MM.1S (cell line): ENCODE data around the gene CLEC2L.

Experiments used
- EZH2phosphoT487 ChIP-seq: fragments of 300-600 bp; sonication (generic); IDR thresholded peaks from 2 replicates; pipeline ENCODE4 v1.6.1; 2018; ENCODE audit warnings: antibody characterized with exemption, low read length
- TF ChIP-seq, protein P1 (sequence below): fragments of 300-600 bp; sonication (generic); IDR thresholded peaks from 2 replicates; pipeline ENCODE4 v1.5.1; 2016; ENCODE audit warnings: antibody characterized with exemption, low read length, mixed read lengths

DNA sequence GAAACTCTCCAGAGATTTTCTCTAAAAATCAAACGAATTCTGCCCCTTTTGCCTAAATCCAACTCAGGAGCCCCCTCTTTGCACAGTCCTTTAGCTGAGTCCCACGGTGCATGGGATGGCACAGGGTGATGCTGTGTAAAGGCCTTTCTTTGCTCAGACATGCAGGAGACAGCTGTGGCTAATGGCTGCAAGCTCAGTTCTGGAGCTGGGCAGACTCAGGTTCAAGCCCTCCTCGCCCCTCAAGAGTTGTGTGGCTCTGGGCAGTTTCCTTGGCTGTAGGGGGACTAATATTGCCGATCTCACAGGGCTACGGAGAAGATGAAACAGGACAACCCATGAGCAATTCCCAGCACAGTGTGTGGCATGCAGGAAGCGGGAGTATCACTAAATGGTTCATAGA lies 42.6 kb downstream of the CLEC2L start:
- TF ChIP-seq, protein P1, sequence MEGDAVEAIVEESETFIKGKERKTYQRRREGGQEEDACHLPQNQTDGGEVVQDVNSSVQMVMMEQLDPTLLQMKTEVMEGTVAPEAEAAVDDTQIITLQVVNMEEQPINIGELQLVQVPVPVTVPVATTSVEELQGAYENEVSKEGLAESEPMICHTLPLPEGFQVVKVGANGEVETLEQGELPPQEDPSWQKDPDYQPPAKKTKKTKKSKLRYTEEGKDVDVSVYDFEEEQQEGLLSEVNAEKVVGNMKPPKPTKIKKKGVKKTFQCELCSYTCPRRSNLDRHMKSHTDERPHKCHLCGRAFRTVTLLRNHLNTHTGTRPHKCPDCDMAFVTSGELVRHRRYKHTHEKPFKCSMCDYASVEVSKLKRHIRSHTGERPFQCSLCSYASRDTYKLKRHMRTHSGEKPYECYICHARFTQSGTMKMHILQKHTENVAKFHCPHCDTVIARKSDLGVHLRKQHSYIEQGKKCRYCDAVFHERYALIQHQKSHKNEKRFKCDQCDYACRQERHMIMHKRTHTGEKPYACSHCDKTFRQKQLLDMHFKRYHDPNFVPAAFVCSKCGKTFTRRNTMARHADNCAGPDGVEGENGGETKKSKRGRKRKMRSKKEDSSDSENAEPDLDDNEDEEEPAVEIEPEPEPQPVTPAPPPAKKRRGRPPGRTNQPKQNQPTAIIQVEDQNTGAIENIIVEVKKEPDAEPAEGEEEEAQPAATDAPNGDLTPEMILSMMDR, result no peak
- TF ChIP-seq EZH2phosphoT487, result no peak
